Measurements from ENCODE around the gene CNTNAP3B.
"Not testable (repeated sequence)": the region's sequence is repeated elsewhere in the genome, so short reads cannot be mapped to it uniquely, and the experiment has no call there.

The CNTNAP3B gene

GRCh38 chr9:42129073-42129729 lies at the start of gene CNTNAP3B:
TSS of gene CNTNAP3B (minus strand) at chr9:42129426. CDS start at chr9:42129094, 332 bp downstream.
- not testable (repeated sequence) for H2AFZ ChIP-seq (ENCODE audit: low read length); H3K9me2 ChIP-seq (replicated peaks; ENCODE audit: low read depth, low read length); H3K4me1 ChIP-seq (ENCODE audit: insufficient read depth, low read length, poor library complexity, severe bottlenecking); H3K4me3 ChIP-seq (ENCODE audit: low read length, poor library complexity, severe bottlenecking); H3K27me3 ChIP-seq (ENCODE audit: insufficient read depth, low read length, poor library complexity, severe bottlenecking); H3F3A ChIP-seq (ENCODE audit: low read depth); H3K9ac ChIP-seq (ENCODE audit: low read depth, low read length, poor library complexity, severe bottlenecking); H4K20me1 ChIP-seq (ENCODE audit: insufficient read depth, low read length, poor library complexity, severe bottlenecking); H3K4me2 ChIP-seq (ENCODE audit: low read depth, low read length, poor library complexity, severe bottlenecking); H3K36me3 ChIP-seq (ENCODE audit: insufficient read depth, low read length); H3K79me2 ChIP-seq (ENCODE audit: insufficient read depth, low read length); H3K9me3 ChIP-seq (ENCODE audit: insufficient read depth, low read depth, low read length)

GRCh38 chr9:42160299-42160698 lies 31.1 kb upstream of the CNTNAP3B start:
- H3K9ac ChIP-seq (ENCODE audit: low read depth, low read length, poor library complexity, severe bottlenecking); H3K4me3 ChIP-seq (ENCODE audit: low read length, poor library complexity, severe bottlenecking); H3F3A ChIP-seq (ENCODE audit: low read depth); H3K4me1 ChIP-seq (ENCODE audit: insufficient read depth, low read length, poor library complexity, severe bottlenecking); H3K4me2 ChIP-seq (ENCODE audit: low read depth, low read length, poor library complexity, severe bottlenecking); H3K9me3 ChIP-seq (ENCODE audit: insufficient read depth, low read depth, low read length); H3K36me3 ChIP-seq (ENCODE audit: insufficient read depth, low read length); H3K9me2 ChIP-seq (replicated peaks; ENCODE audit: low read depth, low read length); H3K27me3 ChIP-seq (ENCODE audit: insufficient read depth, low read length, poor library complexity, severe bottlenecking); H2AFZ ChIP-seq (ENCODE audit: low read length); H4K20me1 ChIP-seq (ENCODE audit: insufficient read depth, low read length, poor library complexity, severe bottlenecking); H3K79me2 ChIP-seq (ENCODE audit: insufficient read depth, low read length): not testable (repeated sequence)
- TF ChIP-seq CTCF (conservative IDR thresholded peaks at IDR 0.05; ENCODE audit: low read length), result 0 out of 2 replicates have a peak, but pooled peaks have one; percentile 14

- H3K4me2 ChIP-seq (ENCODE audit: low read depth, low read length, poor library complexity, severe bottlenecking); H3K9me2 ChIP-seq (replicated peaks; ENCODE audit: low read depth, low read length); H2AFZ ChIP-seq (ENCODE audit: low read length); H4K20me1 ChIP-seq (ENCODE audit: insufficient read depth, low read length, poor library complexity, severe bottlenecking); H3K9me3 ChIP-seq (ENCODE audit: insufficient read depth, low read depth, low read length); H3F3A ChIP-seq (ENCODE audit: low read depth); H3K79me2 ChIP-seq (ENCODE audit: insufficient read depth, low read length); H3K27me3 ChIP-seq (ENCODE audit: insufficient read depth, low read length, poor library complexity, severe bottlenecking); H3K36me3 ChIP-seq (ENCODE audit: insufficient read depth, low read length); H3K4me1 ChIP-seq (ENCODE audit: insufficient read depth, low read length, poor library complexity, severe bottlenecking); H3K9ac ChIP-seq (ENCODE audit: low read depth, low read length, poor library complexity, severe bottlenecking); H3K4me3 ChIP-seq (ENCODE audit: low read length, poor library complexity, severe bottlenecking): not testable (repeated sequence)
These were observed 2.0 kb downstream of the CNTNAP3B start for GRCh38 chr9:42127056-42127841.

GRCh38 chr9:42121007-42121406 lies 8.2 kb downstream of the CNTNAP3B start:
- H3K36me3 ChIP-seq (ENCODE audit: insufficient read depth, low read length); H3K9ac ChIP-seq (ENCODE audit: low read depth, low read length, poor library complexity, severe bottlenecking); H3F3A ChIP-seq (ENCODE audit: low read depth); H3K4me1 ChIP-seq (ENCODE audit: insufficient read depth, low read length, poor library complexity, severe bottlenecking); H3K9me2 ChIP-seq (replicated peaks; ENCODE audit: low read depth, low read length); H3K9me3 ChIP-seq (ENCODE audit: insufficient read depth, low read depth, low read length); H3K79me2 ChIP-seq (ENCODE audit: insufficient read depth, low read length); H3K4me3 ChIP-seq (ENCODE audit: low read length, poor library complexity, severe bottlenecking); H4K20me1 ChIP-seq (ENCODE audit: insufficient read depth, low read length, poor library complexity, severe bottlenecking); H3K27me3 ChIP-seq (ENCODE audit: insufficient read depth, low read length, poor library complexity, severe bottlenecking); H2AFZ ChIP-seq (ENCODE audit: low read length); H3K4me2 ChIP-seq (ENCODE audit: low read depth, low read length, poor library complexity, severe bottlenecking): not testable (repeated sequence)

GRCh38 chr9:42095929-42096328 lies 33.3 kb downstream of the CNTNAP3B start:
- H3K27me3 ChIP-seq (ENCODE audit: insufficient read depth, low read length, poor library complexity, severe bottlenecking); H3F3A ChIP-seq (ENCODE audit: low read depth); H3K9ac ChIP-seq (ENCODE audit: low read depth, low read length, poor library complexity, severe bottlenecking); H3K9me2 ChIP-seq (replicated peaks; ENCODE audit: low read depth, low read length); H3K79me2 ChIP-seq (ENCODE audit: insufficient read depth, low read length); H3K4me2 ChIP-seq (ENCODE audit: low read depth, low read length, poor library complexity, severe bottlenecking); H4K20me1 ChIP-seq (ENCODE audit: insufficient read depth, low read length, poor library complexity, severe bottlenecking); H3K9me3 ChIP-seq (ENCODE audit: insufficient read depth, low read depth, low read length); H2AFZ ChIP-seq (ENCODE audit: low read length); H3K4me3 ChIP-seq (ENCODE audit: low read length, poor library complexity, severe bottlenecking); H3K4me1 ChIP-seq (ENCODE audit: insufficient read depth, low read length, poor library complexity, severe bottlenecking); H3K36me3 ChIP-seq (ENCODE audit: insufficient read depth, low read length): not testable (repeated sequence)

- not testable (repeated sequence) for H3K4me2 ChIP-seq (ENCODE audit: low read depth, low read length, poor library complexity, severe bottlenecking); H3K9me3 ChIP-seq (ENCODE audit: insufficient read depth, low read depth, low read length); H3K79me2 ChIP-seq (ENCODE audit: insufficient read depth, low read length); H4K20me1 ChIP-seq (ENCODE audit: insufficient read depth, low read length, poor library complexity, severe bottlenecking); H3K36me3 ChIP-seq (ENCODE audit: insufficient read depth, low read length); H3K4me1 ChIP-seq (ENCODE audit: insufficient read depth, low read length, poor library complexity, severe bottlenecking); H3F3A ChIP-seq (ENCODE audit: low read depth); H3K4me3 ChIP-seq (ENCODE audit: low read length, poor library complexity, severe bottlenecking); H3K9ac ChIP-seq (ENCODE audit: low read depth, low read length, poor library complexity, severe bottlenecking); H3K27me3 ChIP-seq (ENCODE audit: insufficient read depth, low read length, poor library complexity, severe bottlenecking); H2AFZ ChIP-seq (ENCODE audit: low read length); H3K9me2 ChIP-seq (replicated peaks; ENCODE audit: low read depth, low read length)
These were observed 44.7 kb downstream of the CNTNAP3B start for GRCh38 chr9:42084559-42084952.

All from Loucy (cell line).